Neural cell (in vitro differentiated cells): ENCODE results near the gene AZU1. TPM values are rescaled to one million over a fixed set of nuclear protein-coding genes. Genes with fewer than 3 reads are reported as not detected.

Experiments used
- H2AFZ ChIP-seq: fragments of 200-600, 300-800 bp; sonication (generic), shearing (Covaris generic); 2 replicates; pipeline ENCODE4 v1.6.0; 2014; ENCODE audit warnings: low read depth, mild to moderate bottlenecking, antibody characterized with exemption, low read length, moderate library complexity
- H3F3A ChIP-seq: fragments of 200-600 bp; shearing (Covaris generic); 2 replicates; pipeline ENCODE4 v1.6.1; 2016; ENCODE audit warnings: mild to moderate bottlenecking, moderate library complexity, mixed read lengths, antibody characterized with exemption, low read length; ENCODE audit not compliant: insufficient read depth, poor library complexity, severe bottlenecking
- H3K27ac ChIP-seq: fragments of 200-600, 300-800 bp; sonication (generic), shearing (Covaris generic); 2 replicates; pipeline ENCODE4 v1.5.1; 2014; ENCODE audit warnings: mild to moderate bottlenecking, low read length, moderate library complexity
- H3K27me3 ChIP-seq: fragments of 300-800, 200-600 bp; sonication (generic), shearing (Covaris generic); 2 replicates; pipeline ENCODE4 v1.6.0; 2014; ENCODE audit warnings: mild to moderate bottlenecking, low read depth, low read length, moderate library complexity; ENCODE audit not compliant: insufficient read depth
- H3K36me3 ChIP-seq: fragments of 300-800, 200-600 bp; sonication (generic), shearing (Covaris generic); 2 replicates; pipeline ENCODE4 v1.5.1; 2014; ENCODE audit warnings: mild to moderate bottlenecking, antibody characterized with exemption, low read length, moderate library complexity; ENCODE audit not compliant: insufficient read depth
- H3K4me2 ChIP-seq: fragments of 300-800, 200-600 bp; sonication (generic), shearing (Covaris generic); 2 replicates; pipeline ENCODE4 v1.6.0; 2014; ENCODE audit warnings: mild to moderate bottlenecking, low read length
- H3K4me3 ChIP-seq: fragments of 300-800, 200-600 bp; sonication (generic), shearing (Covaris generic); 2 replicates; pipeline ENCODE4 v1.5.1; 2014; ENCODE audit warnings: mild to moderate bottlenecking, low read length, moderate library complexity
- H3K79me2 ChIP-seq: fragments of 200-600 bp; shearing (Covaris generic); replicated peaks from 2 replicates; pipeline ENCODE4 v1.6.0; 2014; ENCODE audit warnings: mild to moderate bottlenecking, low read length, moderate library complexity; ENCODE audit not compliant: insufficient read depth
- H3K9ac ChIP-seq: fragments of 300-800, 200-600 bp; sonication (generic), shearing (Covaris generic); 2 replicates; pipeline ENCODE4 v1.6.1; 2016; ENCODE audit warnings: mild to moderate bottlenecking, low read length, mixed read lengths
- H3K9me2 ChIP-seq: fragments of 200-600 bp; shearing (Covaris generic); 2 replicates; pipeline ENCODE4 v1.6.1; 2016; ENCODE audit warnings: mild to moderate bottlenecking, low read length, mixed read lengths; ENCODE audit not compliant: insufficient read depth
- H3K9me3 ChIP-seq: fragments of 200-600, 300-800 bp; sonication (generic), shearing (Covaris generic); 2 replicates; pipeline ENCODE4 v1.6.1; 2016; ENCODE audit warnings: mild to moderate bottlenecking, mixed run types, low read length, moderate library complexity, mixed read lengths
- H4K20me1 ChIP-seq: fragments of 200-600 bp; shearing (Covaris generic); 2 replicates; pipeline ENCODE4 v1.6.1; 2016; ENCODE audit warnings: mild to moderate bottlenecking, mixed run types; ENCODE audit not compliant: insufficient read depth
- EP300 ChIP-seq: fragments of 450-650 bp; conservative IDR thresholded peaks from 2 replicates; pipeline ENCODE4 v1.6.1; 2014; ENCODE audit warnings: antibody characterized with exemption, mild to moderate bottlenecking, moderate library complexity; ENCODE audit not compliant: poor library complexity, severe bottlenecking
- EZH2 ChIP-seq: fragments of 200-600, 300-800 bp; shearing (Covaris generic), sonication (generic); IDR thresholded peaks from 2 replicates; pipeline ENCODE4 v1.6.1; 2014; ENCODE audit warnings: antibody characterized with exemption, low read length, borderline replicate concordance, mild to moderate bottlenecking; ENCODE audit not compliant: insufficient read depth, poor library complexity, severe bottlenecking
- MXI1 ChIP-seq: fragments of 450-650 bp; conservative IDR thresholded peaks from 2 replicates; pipeline ENCODE4 v1.6.1; 2014; ENCODE audit warnings: antibody characterized with exemption, mild to moderate bottlenecking; ENCODE audit not compliant: poor library complexity, severe bottlenecking
- POLR2AphosphoS5 ChIP-seq: IDR thresholded peaks from 2 replicates; pipeline ENCODE4 v1.6.1; 2012
- RAD21 ChIP-seq: fragments of 450-650 bp; conservative IDR thresholded peaks from 2 replicates; pipeline ENCODE4 v1.6.1; 2014; ENCODE audit warnings: antibody characterized with exemption, mild to moderate bottlenecking, moderate library complexity
- SMC3 ChIP-seq: fragments of 450-650 bp; conservative IDR thresholded peaks from 2 replicates; pipeline ENCODE4 v1.6.1; 2014; ENCODE audit warnings: antibody characterized with exemption, mild to moderate bottlenecking, moderate library complexity; ENCODE audit not compliant: poor library complexity
- TAF1 ChIP-seq: IDR thresholded peaks from 2 replicates; pipeline ENCODE4 v1.6.1; 2012; ENCODE audit warnings: low read depth
- polyA plus RNA-seq: library from polyadenylated mRNA; depleted of rRNA; stranded (reverse); fragments of >200 nt; gene quantifications from 2 replicates; pipeline ENCODE4 v1.2.3, GENCODE V29; 2014
- TF ChIP-seq, protein P1 (sequence below): fragments of 450-650 bp; IDR thresholded peaks from 2 replicates; pipeline ENCODE4 v1.5.1; 2014; ENCODE audit warnings: antibody characterized with exemption, mild to moderate bottlenecking, moderate library complexity; ENCODE audit not compliant: poor library complexity, severe bottlenecking
- TF ChIP-seq, protein P2 (sequence below): IDR thresholded peaks from 2 replicates; pipeline ENCODE4 v1.6.1; 2012; ENCODE audit warnings: borderline replicate concordance

Gene AZU1
- polyA plus RNA-seq, 1 donor from 2014 or later: 1.1 TPM

DNA sequence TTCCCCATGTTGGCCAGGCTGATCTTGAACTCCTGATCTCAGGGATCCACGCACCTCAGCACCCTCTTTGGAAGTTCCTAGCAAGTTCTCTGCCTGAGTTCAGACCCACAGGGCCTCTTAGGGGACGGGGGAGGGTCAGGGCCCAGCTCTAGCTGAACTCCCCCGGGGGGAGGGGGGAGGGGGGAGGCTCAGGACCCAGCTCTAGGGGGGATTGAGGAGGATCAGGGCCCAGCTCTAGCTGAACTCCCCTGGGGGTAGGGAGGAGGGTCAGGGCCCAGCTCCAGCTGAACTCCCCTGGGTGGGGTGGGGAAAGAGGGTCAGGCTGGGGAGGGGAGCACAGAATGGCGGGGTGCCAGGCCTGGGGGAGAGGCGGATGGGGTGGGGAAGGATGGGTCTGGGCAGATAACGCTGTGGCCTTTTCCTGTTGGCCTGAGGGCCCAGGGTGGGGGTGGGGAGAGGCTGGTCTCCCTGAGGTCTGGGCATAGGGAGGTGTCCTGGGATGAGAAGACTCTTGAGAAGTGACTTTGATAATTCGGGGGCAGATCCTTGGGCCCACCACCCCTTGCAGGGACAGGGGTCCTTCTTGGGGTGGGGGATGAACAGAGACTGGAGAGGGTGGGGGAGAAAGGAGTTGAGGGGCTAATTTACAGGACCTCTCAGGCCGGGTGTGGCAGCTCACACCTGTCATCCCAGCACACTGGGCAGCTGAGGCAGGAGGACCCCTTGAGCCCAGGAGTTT is 35.9 kb upstream of the AZU1 start:
- TF ChIP-seq POLR2AphosphoS5: no peak
- no peak for TF ChIP-seq MXI1
- TF ChIP-seq, protein P1, sequence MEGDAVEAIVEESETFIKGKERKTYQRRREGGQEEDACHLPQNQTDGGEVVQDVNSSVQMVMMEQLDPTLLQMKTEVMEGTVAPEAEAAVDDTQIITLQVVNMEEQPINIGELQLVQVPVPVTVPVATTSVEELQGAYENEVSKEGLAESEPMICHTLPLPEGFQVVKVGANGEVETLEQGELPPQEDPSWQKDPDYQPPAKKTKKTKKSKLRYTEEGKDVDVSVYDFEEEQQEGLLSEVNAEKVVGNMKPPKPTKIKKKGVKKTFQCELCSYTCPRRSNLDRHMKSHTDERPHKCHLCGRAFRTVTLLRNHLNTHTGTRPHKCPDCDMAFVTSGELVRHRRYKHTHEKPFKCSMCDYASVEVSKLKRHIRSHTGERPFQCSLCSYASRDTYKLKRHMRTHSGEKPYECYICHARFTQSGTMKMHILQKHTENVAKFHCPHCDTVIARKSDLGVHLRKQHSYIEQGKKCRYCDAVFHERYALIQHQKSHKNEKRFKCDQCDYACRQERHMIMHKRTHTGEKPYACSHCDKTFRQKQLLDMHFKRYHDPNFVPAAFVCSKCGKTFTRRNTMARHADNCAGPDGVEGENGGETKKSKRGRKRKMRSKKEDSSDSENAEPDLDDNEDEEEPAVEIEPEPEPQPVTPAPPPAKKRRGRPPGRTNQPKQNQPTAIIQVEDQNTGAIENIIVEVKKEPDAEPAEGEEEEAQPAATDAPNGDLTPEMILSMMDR: no peak
- TF ChIP-seq, protein P2, sequence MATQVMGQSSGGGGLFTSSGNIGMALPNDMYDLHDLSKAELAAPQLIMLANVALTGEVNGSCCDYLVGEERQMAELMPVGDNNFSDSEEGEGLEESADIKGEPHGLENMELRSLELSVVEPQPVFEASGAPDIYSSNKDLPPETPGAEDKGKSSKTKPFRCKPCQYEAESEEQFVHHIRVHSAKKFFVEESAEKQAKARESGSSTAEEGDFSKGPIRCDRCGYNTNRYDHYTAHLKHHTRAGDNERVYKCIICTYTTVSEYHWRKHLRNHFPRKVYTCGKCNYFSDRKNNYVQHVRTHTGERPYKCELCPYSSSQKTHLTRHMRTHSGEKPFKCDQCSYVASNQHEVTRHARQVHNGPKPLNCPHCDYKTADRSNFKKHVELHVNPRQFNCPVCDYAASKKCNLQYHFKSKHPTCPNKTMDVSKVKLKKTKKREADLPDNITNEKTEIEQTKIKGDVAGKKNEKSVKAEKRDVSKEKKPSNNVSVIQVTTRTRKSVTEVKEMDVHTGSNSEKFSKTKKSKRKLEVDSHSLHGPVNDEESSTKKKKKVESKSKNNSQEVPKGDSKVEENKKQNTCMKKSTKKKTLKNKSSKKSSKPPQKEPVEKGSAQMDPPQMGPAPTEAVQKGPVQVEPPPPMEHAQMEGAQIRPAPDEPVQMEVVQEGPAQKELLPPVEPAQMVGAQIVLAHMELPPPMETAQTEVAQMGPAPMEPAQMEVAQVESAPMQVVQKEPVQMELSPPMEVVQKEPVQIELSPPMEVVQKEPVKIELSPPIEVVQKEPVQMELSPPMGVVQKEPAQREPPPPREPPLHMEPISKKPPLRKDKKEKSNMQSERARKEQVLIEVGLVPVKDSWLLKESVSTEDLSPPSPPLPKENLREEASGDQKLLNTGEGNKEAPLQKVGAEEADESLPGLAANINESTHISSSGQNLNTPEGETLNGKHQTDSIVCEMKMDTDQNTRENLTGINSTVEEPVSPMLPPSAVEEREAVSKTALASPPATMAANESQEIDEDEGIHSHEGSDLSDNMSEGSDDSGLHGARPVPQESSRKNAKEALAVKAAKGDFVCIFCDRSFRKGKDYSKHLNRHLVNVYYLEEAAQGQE: no peak
- no peak for TF ChIP-seq TAF1
- TF ChIP-seq RAD21: no peak
- TF ChIP-seq EP300: no peak
- Histone ChIP-seq H3K27ac (no peak overlapping the region), H3K79me2 (no peaks in the 10 kb centered on the region), H3K36me3 (no peaks in the 10 kb centered on the region), H3K9me2 (no peaks in the 10 kb centered on the region), H2AFZ (no peak overlapping the region), H3K9ac (no peak overlapping the region), H3K27me3 (no peaks in the 10 kb centered on the region), H3K9me3 (no peaks in the 10 kb centered on the region), H3F3A (no peaks in the 10 kb centered on the region), H3K4me3 (no peak overlapping the region), H3K4me2 (no peak overlapping the region), H4K20me1 (no peaks in the 10 kb centered on the region)

DNA sequence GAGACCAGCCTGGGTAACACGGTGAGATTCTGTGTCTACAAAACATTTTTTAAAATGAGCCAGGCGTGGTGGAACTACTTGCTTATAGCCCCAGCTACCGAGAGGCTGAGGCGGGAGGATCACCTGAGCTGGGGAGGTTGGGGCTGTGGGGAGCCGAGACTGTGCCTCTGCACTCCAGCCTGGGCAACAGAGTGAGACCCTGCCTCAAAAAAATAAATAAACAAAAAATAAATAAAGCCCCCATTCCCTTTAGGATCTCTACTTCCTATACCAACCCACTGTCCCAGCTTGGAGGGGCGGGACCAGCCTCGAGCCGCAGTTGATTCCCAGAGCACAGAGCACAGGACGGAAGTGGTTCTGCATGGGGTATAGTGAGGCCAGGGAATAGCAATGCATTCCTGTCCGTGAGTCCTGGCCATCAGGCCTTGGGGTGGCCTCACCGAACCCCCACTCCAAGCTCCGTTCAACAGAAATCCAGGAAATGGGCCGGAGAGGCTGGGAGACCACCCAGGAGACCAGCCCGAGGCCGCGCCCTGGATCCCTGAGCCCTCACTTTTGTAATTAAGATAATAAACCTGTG is 35.2 kb upstream of the AZU1 start:
- no peak overlapping the region for H2AFZ ChIP-seq
- H3K36me3 ChIP-seq: no peaks in the 10 kb centered on the region
- H3K9me2 ChIP-seq: no peaks in the 10 kb centered on the region
- no peaks in the 10 kb centered on the region for H3K79me2 ChIP-seq
- H3K9me3 ChIP-seq: no peaks in the 10 kb centered on the region
- no peaks in the 10 kb centered on the region for H3K27me3 ChIP-seq
- no peak overlapping the region for H3K4me2 ChIP-seq
- TF ChIP-seq TAF1 (no peak), MXI1 (no peak), EP300 (no peak), RAD21 (no peak), EZH2 (no peak), POLR2AphosphoS5 (no peak), SMC3 (no peak)
- TF ChIP-seq, protein P2: no peak
- TF ChIP-seq, protein P1: no peak
- H3K27ac ChIP-seq: no peak overlapping the region
- no peaks in the 10 kb centered on the region for H3F3A ChIP-seq
- H4K20me1 ChIP-seq: no peaks in the 10 kb centered on the region
- no peak overlapping the region for H3K9ac ChIP-seq
- no peak overlapping the region for H3K4me3 ChIP-seq
